ENCODE results near the gene MAD1L1. TPM values are rescaled to one million over a fixed set of nuclear protein-coding genes. Genes with fewer than 3 reads are reported as not detected.

Gene MAD1L1
- total and polyA plus RNA-seq, 2 of the 8 experiments (the other 6 are each of a cell fraction or from before 2014, with no cell fraction given) = 40.4 to 44.6 TPM

DNA sequence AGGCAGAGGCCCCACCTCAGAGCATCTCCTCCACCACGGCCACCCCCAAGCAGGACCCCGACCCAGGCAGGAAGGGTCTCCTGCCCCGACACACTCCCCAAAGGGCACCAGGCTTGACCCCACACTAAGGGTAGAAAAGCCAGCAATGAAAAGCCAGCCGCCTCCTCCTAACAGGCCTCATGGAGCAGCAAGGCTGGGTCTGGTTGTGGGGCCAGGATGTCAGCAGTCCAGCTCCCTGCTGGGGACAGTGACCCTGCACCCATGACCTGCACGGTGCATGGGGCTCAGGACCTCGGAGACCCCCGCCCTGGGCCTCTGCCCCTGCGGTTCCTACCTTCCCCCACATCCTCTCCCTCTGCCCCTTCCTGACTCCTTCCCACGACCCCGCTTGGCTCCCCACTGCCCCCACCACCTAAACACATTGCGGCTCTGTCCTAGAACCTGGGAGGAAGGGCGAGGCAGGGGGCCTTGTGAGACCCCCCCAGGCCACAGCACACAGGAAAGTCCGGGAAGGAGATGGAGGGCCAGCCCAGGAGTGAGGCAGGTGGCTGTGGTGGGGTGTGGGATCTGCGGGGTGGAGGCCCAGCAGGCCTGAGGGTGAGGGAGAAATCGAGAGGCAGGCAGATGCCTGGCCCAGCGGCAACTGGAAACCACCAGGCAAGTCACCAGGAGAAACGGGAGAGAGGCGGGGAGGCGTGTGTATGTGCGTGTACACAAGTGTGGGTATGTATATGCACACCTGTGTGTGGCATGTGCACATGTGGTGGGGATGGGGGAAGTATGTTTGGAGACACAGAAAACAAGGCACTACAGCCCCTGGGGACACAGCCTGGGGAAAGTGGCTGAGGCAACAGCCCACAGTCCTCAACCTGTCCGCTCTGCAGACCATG, 229.9 kb downstream of the MAD1L1 start:
- H3K9ac ChIP-seq (replicated peaks in 1 of 4; ENCODE audit: extremely low read depth in 1 of 4, low read depth in 3 of 4, low read length in 3 of 4) = no peak overlapping the region
- no peak overlapping the region for H3K4ac ChIP-seq (replicated peaks; ENCODE audit: insufficient read length, low read depth, low read length)
- ChIA-PET POLR2A (ENCODE audit: partially characterized antibody) (no interaction called here), CTCF (ENCODE audit: partially characterized antibody) (interaction anchor here (0.6 kb wide), 1 partner anchor 166 kb away, joined by 4 read pairs; no protein-coding TSS in a partner anchor)
- H3K14ac ChIP-seq (ENCODE audit: insufficient read length) = no peak overlapping the region
- no peak overlapping the region for H4K5ac ChIP-seq (ENCODE audit: insufficient read length, low read depth, low read length)
- no peak overlapping the region for H4K91ac ChIP-seq (replicated peaks; ENCODE audit: insufficient read length, low read length)
- H3K4me1 ChIP-seq (replicated peaks in 1 of 4; ENCODE audit: control insufficient read depth in 3 of 4, insufficient read depth in 4 of 4, low read length in 3 of 4) = no peaks in the 10 kb centered on the region; a peak in 1 of 7 replicates
- H3K9me3 ChIP-seq (ENCODE audit: insufficient read depth in 2 of 2, low read depth in 1 of 2, low read length in 1 of 2) = no peaks in the 10 kb centered on the region
- WGBS, 2 experiments (ENCODE audit: extremely low coverage in 1 of 2, insufficient coverage in 1 of 2, insufficient read length in 1 of 2, insufficient replicate concordance in 2 of 2, low coverage in 1 of 2, low lambda C conversion rate in 2 of 2, missing lambda C conversion rate in 1 of 2) = 91% methylated on average over 18 of the region's 21 CpGs; no CpG with 5 or more reads in 1 of the 2 experiments
- H2BK20ac ChIP-seq (ENCODE audit: low read length) = no peak overlapping the region
- no peak overlapping the region for H2AK5ac ChIP-seq (ENCODE audit: low read depth, low read length)
- H3K79me2 ChIP-seq (ENCODE audit: control insufficient read depth in 1 of 2, insufficient read depth in 2 of 2, low read length in 2 of 2) = no peaks in the 10 kb centered on the region
- no peak overlapping the region for H2BK12ac ChIP-seq (ENCODE audit: low read depth, low read length)
- FAIRE-seq (no peak), DNase-seq (ENCODE audit: low read depth in 1 of 2, low spot score in 2 of 2) (no peak)
- no peak overlapping the region for H2BK120ac ChIP-seq (replicated peaks; ENCODE audit: low read depth, low read length)
- H4K8ac ChIP-seq (ENCODE audit: extremely low read depth, insufficient read depth, low read length) = peak overlapping the region; percentile 68; the same call in 1 of the 2 replicates
- H3K79me1 ChIP-seq (ENCODE audit: low read depth, low read length) = peaks cover 6% of the 10 kb centered on the region; the same call in 1 of the 2 replicates
- peaks cover 0 to 5% of the 10 kb centered on the region in 2 experiments for H4K20me1 ChIP-seq (replicated peaks in 1 of 2; ENCODE audit: control insufficient read depth in 1 of 2, insufficient read depth in 2 of 2, low read length in 2 of 2)
- no peaks in the 10 kb centered on the region for H3K23me2 ChIP-seq (ENCODE audit: low read depth, low read length)
- no peak overlapping the region for H3K4me2 ChIP-seq (ENCODE audit: insufficient read depth in 1 of 2, low read depth in 2 of 2, low read length in 2 of 2)
- no peak overlapping the region for H3K27ac ChIP-seq (ENCODE audit: low read depth, low read length)
- no peaks in the 10 kb centered on the region for H3K36me3 ChIP-seq (ENCODE audit: control insufficient read depth in 2 of 4, insufficient read depth in 4 of 4, low read length in 3 of 4)
- H2BK15ac ChIP-seq (ENCODE audit: low read length) = no peak overlapping the region
- H3K18ac ChIP-seq (ENCODE audit: extremely low read depth, low read length) = no peak overlapping the region
- no peak overlapping the region for H3K4me3 ChIP-seq (ENCODE audit: extremely low read depth in 1 of 4, insufficient read depth in 2 of 4, low read depth in 3 of 4, low read length in 4 of 4)
- H3K27me3 ChIP-seq (replicated peaks in 1 of 4; ENCODE audit: control insufficient read depth in 3 of 4, extremely low read depth in 1 of 4, insufficient read depth in 3 of 4, low read length in 3 of 4) = no peaks in the 10 kb centered on the region
- no peak overlapping the region for H3K23ac ChIP-seq (ENCODE audit: insufficient read length)
- H2AFZ ChIP-seq (ENCODE audit: low read length) = no peak overlapping the region
- H2BK5ac ChIP-seq (ENCODE audit: low read depth, low read length) = no peak overlapping the region; the same call in 1 of the 2 replicates
- H3K56ac ChIP-seq (replicated peaks; ENCODE audit: insufficient read length, low read depth, low read length) = no peak overlapping the region
- TF ChIP-seq EP300 (IDR thresholded peaks at IDR 0.05; ENCODE audit: borderline replicate concordance in 1 of 2, low read depth in 2 of 2, low read length in 2 of 2) (no peak), NRF1 (IDR thresholded peaks at IDR 0.05; ENCODE audit: low read depth, low read length) (no peak), POLR2AphosphoS5 (IDR thresholded peaks at IDR 0.05; ENCODE audit: low read depth, low read length) (no peak), CBX5 (IDR thresholded peaks at IDR 0.05; ENCODE audit: low read depth, low read length) (no peak), SIRT6 (IDR thresholded peaks at IDR 0.05; ENCODE audit: low read length) (no peak), TAF1 (IDR thresholded peaks at IDR 0.05; ENCODE audit: low read depth, low read length) (no peak), ZNF274 (IDR thresholded peaks at IDR 0.05; ENCODE audit: borderline replicate concordance, extremely low read depth, low read length) (no peak), SUZ12 (IDR thresholded peaks at IDR 0.05; ENCODE audit: low read length) (no peak), RNF2 (IDR thresholded peaks at IDR 0.05; ENCODE audit: borderline replicate concordance, low read depth, low read length, missing control alignments, poor library complexity, severe bottlenecking) (no peak), EGR1 (IDR thresholded peaks at IDR 0.05; ENCODE audit: borderline replicate concordance, low read depth, low read length) (no peak), MAFK (IDR thresholded peaks at IDR 0.05; ENCODE audit: low read depth, low read length) (no peak)
